GM12875 (cell line): ENCODE measurements around the gene R3HDM4.

Experiments used
- H3K4me3 ChIP-seq: one replicate; pipeline ENCODE4 v1.5.1; 2011; ENCODE audit warnings: low read depth, low read length, control low read depth
- CTCF ChIP-seq: IDR thresholded peaks from 2 replicates; pipeline ENCODE4 v1.5.1; 2011; ENCODE audit warnings: low read depth, mild to moderate bottlenecking, control low read depth, inconsistent platforms, low read length, moderate library complexity, borderline replicate concordance; ENCODE audit not compliant: insufficient read depth

The R3HDM4 gene

DNA sequence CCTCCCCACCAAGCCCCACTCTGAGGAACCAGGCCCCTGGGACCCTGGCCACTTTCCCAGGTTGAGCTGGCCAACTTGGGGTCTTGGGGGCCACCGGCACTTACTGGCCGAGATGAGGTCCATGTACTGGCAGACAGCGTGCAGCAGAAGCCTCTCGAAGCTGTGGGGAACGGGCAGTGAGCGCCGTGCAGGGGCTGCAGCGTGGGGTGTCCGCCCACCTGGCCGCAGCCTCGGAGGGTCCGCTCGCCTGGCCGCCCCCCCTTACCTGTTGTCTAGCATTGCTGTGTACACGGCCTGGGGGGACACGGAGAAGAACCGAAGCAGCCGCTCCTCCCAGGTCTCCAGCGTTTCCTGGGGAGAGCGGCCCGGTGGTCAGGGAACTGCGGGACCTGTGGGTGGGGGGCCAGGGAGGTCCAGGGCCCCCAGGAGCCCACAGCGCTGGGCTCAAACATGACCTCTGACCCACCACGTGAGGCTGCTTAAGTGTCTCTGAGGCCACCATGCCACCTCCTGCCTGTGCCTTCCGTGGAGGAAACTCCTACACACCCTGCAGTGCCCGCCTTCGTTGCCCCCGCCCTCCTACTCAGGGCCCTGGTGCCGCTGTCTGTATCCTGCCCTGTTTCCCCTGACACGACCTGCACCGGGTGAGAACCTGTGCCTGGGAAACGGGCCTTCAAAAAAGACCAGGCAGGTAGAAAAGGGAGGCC, 13.5 kb downstream of the R3HDM4 start:
- no peak for TF ChIP-seq CTCF
- no peak overlapping the region for H3K4me3 ChIP-seq

GRCh38 chr19:898663-899062, 14.4 kb downstream of the R3HDM4 start:
- no peak overlapping the region for H3K4me3 ChIP-seq
- TF ChIP-seq CTCF, result no peak

DNA sequence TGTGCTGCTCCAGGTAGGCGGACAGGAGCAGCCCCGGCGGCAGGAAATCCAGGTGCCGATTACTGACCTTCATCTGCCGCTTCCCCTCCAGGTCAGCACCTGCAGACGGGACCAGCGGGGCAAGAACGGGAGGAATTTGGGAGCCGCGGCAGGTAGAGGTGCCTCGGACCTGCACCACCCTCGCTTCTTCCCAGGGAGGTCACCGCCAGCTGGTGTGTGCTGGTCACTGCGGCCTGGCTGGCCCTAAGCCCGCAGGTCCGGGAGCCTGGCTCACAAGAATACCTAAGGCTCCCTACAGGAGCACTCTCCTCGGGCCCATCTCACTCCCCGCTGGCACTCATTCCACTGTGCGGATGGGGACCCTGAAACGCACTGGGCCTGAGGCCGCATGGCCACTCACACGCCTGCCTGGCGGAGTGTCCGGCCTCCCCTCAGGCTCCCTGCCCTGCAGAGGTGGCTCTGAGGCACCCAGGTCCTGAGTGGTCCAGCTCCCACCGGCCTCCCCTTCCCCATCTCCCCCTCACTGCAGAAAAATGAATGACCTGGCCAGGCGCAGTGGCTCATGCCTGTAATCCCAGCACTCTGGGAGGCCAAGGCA, 15.5 kb downstream of the R3HDM4 start:
- TF ChIP-seq CTCF, result peak; percentile 20; the same call in 1 of the 2 replicates
- H3K4me3 ChIP-seq, result no peak overlapping the region

DNA sequence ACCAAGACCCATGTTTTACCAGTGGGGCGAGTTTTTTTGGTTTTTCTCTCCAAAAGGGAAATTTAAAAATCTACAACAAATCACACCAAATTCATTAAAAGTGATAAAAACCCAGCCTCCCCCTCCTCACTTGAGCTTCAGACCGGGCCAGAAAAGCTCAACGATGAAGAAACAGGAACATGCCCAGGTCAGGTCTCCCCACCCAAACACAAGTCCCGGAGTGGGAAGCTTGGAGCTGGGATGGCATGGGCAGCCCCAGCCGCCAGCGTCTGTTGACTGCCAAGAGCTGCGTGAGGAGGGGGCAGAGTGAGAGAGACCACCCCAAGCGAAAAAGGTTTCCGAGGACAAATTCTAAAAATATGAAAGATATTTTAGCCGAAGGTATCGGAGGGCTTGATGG, 16.0 kb downstream of the R3HDM4 start:
- H3K4me3 ChIP-seq, result no peak overlapping the region
- TF ChIP-seq CTCF, result no peak

- H3K4me3 ChIP-seq, result no peak overlapping the region
- TF ChIP-seq CTCF, result no peak
Measured at GRCh38 chr19:896434-896833, 16.6 kb downstream of the R3HDM4 start.

- TF ChIP-seq CTCF, result no peak
- peak within 1 kb of the TSS; percentile 94 for H3K4me3 ChIP-seq
Measured at GRCh38 chr19:892894-893689, 19.9 kb downstream of the R3HDM4 start, which contains the start of the genes MED16 and RNU6-9. Gene MED16, minus strand, starts transcription at chr19:893187. Its CDS starts 2,056 bp downstream, at chr19:891131. Gene RNU6-9, plus strand, starts transcription at chr19:893484.
